Gastrocnemius medialis (tissue), 4 donors: ENCODE measurements around the gene GPR84.

Experiments
- POLR2A ChIP-seq, 2 donors: fragments of 450-650 bp; IDR thresholded peaks; one replicate each; pipeline ENCODE4 v1.6.1; 2017; ENCODE audit warnings: antibody characterized with exemption in 2 of 2, mild to moderate bottlenecking in 2 of 2, moderate library complexity in 2 of 2
- TF ChIP-seq, protein P1 (sequence below), 5 experiments: fragments of 450-650 bp in 3 of 5; fragments of 200-600 bp in 2 of 5; sonication (generic) in 2 of 5; IDR thresholded peaks in 4 of 5; conservative IDR thresholded peaks in 1 of 5; 1 replicate in 4 of 5; 2 replicates in 1 of 5; pipeline ENCODE4 v1.5.1; 2016 to 2019; ENCODE audit warnings: antibody characterized with exemption in 5 of 5, mild to moderate bottlenecking in 3 of 5, moderate library complexity in 3 of 5

- no peak for TF ChIP-seq POLR2A (IDR thresholded peaks at IDR 0.05)
- TF ChIP-seq, protein P1, sequence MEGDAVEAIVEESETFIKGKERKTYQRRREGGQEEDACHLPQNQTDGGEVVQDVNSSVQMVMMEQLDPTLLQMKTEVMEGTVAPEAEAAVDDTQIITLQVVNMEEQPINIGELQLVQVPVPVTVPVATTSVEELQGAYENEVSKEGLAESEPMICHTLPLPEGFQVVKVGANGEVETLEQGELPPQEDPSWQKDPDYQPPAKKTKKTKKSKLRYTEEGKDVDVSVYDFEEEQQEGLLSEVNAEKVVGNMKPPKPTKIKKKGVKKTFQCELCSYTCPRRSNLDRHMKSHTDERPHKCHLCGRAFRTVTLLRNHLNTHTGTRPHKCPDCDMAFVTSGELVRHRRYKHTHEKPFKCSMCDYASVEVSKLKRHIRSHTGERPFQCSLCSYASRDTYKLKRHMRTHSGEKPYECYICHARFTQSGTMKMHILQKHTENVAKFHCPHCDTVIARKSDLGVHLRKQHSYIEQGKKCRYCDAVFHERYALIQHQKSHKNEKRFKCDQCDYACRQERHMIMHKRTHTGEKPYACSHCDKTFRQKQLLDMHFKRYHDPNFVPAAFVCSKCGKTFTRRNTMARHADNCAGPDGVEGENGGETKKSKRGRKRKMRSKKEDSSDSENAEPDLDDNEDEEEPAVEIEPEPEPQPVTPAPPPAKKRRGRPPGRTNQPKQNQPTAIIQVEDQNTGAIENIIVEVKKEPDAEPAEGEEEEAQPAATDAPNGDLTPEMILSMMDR (IDR thresholded peaks at IDR 0.05 in 4 of 5, conservative IDR thresholded peaks at IDR 0.05 in 1 of 5) = no peak
Observed at GRCh38 chr12:54377007-54377406, 12.7 kb upstream of the GPR84 start.
